Uterus (tissue), 4 donors: ENCODE measurements around the gene EPHA1. TPM values are rescaled to one million over a fixed set of nuclear protein-coding genes. Genes with fewer than 3 reads are reported as not detected.

Source experiments
- DNase-seq, 2 donors: peaks; one replicate each; pipeline ENCODE4 v3.0.0-alpha.2; 2019 to 2020
- H3K27ac ChIP-seq, 2 donors: fragments of 200-600 bp; sonication (generic); 1 replicate in 1 of 2; 2 replicates in 1 of 2; pipeline ENCODE4 v1.5.1; 2016 to 2018
- H3K27me3 ChIP-seq, 2 donors: fragments of 200-600 bp; sonication (generic); one replicate each; pipeline ENCODE4 v1.5.1; 2018 to 2019; ENCODE audit warnings: control low read depth in 1 of 2
- H3K36me3 ChIP-seq, 2 donors: fragments of 200-600 bp; sonication (generic); one replicate each; pipeline ENCODE4 v1.5.1; 2019; ENCODE audit warnings: control low read depth in 1 of 2
- H3K4me1 ChIP-seq, 2 donors: fragments of 200-600 bp; sonication (generic); one replicate each; pipeline ENCODE4 v1.5.1; 2018 to 2019; ENCODE audit warnings: control low read depth in 1 of 2
- H3K4me3 ChIP-seq, 2 donors: fragments of 200-600 bp; sonication (generic); 1 replicate in 1 of 2; 2 replicates in 1 of 2; pipeline ENCODE4 v1.5.1; 2018 to 2019; ENCODE audit warnings: mild to moderate bottlenecking in 1 of 2
- H3K9me3 ChIP-seq, 2 donors: fragments of 200-600 bp; sonication (generic); one replicate each; pipeline ENCODE4 v1.5.1; 2019; ENCODE audit warnings: control low read depth in 1 of 2
- CTCF ChIP-seq, 4 experiments: fragments of 200-600 bp in 2 of 4; fragments of 450-650 bp in 2 of 4; sonication (generic) in 2 of 4; IDR thresholded peaks; one replicate each; pipeline ENCODE4 v1.5.1; 2016 to 2019; ENCODE audit warnings: antibody characterized with exemption in 4 of 4, mild to moderate bottlenecking in 2 of 4, moderate library complexity in 1 of 4
- POLR2A ChIP-seq, 2 donors: fragments of 450-650 bp; IDR thresholded peaks; one replicate each; pipeline ENCODE4 v1.6.1; 2016; ENCODE audit warnings: antibody characterized with exemption in 2 of 2, mild to moderate bottlenecking in 1 of 2, moderate library complexity in 1 of 2
- intact Hi-C: fragments of 100-400 bp; cut with DNase I; formaldehyde crosslinking; loops from one replicate; pipeline ENCODE4 v1.15.1; 2023; ENCODE audit warnings: low total_unique reads
- microRNA-seq: library from miRNA; unstranded; fragments of <30 nt; microRNA quantifications from one replicate; pipeline ENCODE4, GENCODE V29; 2016; ENCODE audit warnings: borderline microRNAs expressed, borderline replicate concordance
- small RNA-seq: library from RNA; depleted of rRNA; stranded (forward); fragments of <200 nt; gene quantifications from one replicate; pipeline ENCODE3, GENCODE V24; 2016
- total RNA-seq, 4 donors: library from RNA; depleted of rRNA in 3 of 4; stranded (reverse); fragments of >200 nt in 3 of 4; gene quantifications; one replicate each; pipeline versions ENCODE4 v1.1.0 to v1.2.4, GENCODE V29; 2014 to 2023
- donor health status: DM: yes; HTN: yes; CAD: no.

EPHA1 gene
- total RNA-seq, 4 donors from 2014 or later, result 1.3 to 5.6 (median 1.9) TPM; not detected in 1

GRCh38 chr7:143346018-143346417, 62.6 kb downstream of the EPHA1 start:
- no peak for TF ChIP-seq CTCF (IDR thresholded peaks at IDR 0.05)
- TF ChIP-seq POLR2A (IDR thresholded peaks at IDR 0.05), result no peak
- intact Hi-C loops, result no loop called here
- H3K27ac ChIP-seq, result no peak overlapping the region
- no peaks in the 10 kb centered on the region for H3K36me3 ChIP-seq
- DNase-seq, result no peak
- no peaks in the 10 kb centered on the region for H3K4me1 ChIP-seq
- H3K4me3 ChIP-seq, result no peak overlapping the region
- H3K9me3 ChIP-seq, result no peaks in the 10 kb centered on the region
- H3K27me3 ChIP-seq, result no peaks in the 10 kb centered on the region

- no peak for DNase-seq
- Histone ChIP-seq H3K9me3 (no peaks in the 10 kb centered on the region), H3K4me3 (no peak overlapping the region), H3K36me3 (no peaks in the 10 kb centered on the region), H3K27ac (no peak overlapping the region), H3K4me1 (no peaks in the 10 kb centered on the region), H3K27me3 (no peaks in the 10 kb centered on the region)
- TF ChIP-seq POLR2A (IDR thresholded peaks at IDR 0.05) (no peak), CTCF (IDR thresholded peaks at IDR 0.05) (peak; percentile 37 to 49 (median 41))
- intact Hi-C loops, result no loop called here
These were observed 63.2 kb downstream of the EPHA1 start for GRCh38 chr7:143345428-143345900.

GRCh38 chr7:143343596-143343995, 65.1 kb downstream of the EPHA1 start:
- Histone ChIP-seq H3K4me3 (no peak overlapping the region), H3K36me3 (no peaks in the 10 kb centered on the region), H3K9me3 (no peaks in the 10 kb centered on the region), H3K27me3 (no peaks in the 10 kb centered on the region), H3K27ac (no peak overlapping the region), H3K4me1 (no peaks in the 10 kb centered on the region)
- DNase-seq, result no peak
- no peak for TF ChIP-seq POLR2A (IDR thresholded peaks at IDR 0.05)
- intact Hi-C loops, result no loop called here

DNA sequence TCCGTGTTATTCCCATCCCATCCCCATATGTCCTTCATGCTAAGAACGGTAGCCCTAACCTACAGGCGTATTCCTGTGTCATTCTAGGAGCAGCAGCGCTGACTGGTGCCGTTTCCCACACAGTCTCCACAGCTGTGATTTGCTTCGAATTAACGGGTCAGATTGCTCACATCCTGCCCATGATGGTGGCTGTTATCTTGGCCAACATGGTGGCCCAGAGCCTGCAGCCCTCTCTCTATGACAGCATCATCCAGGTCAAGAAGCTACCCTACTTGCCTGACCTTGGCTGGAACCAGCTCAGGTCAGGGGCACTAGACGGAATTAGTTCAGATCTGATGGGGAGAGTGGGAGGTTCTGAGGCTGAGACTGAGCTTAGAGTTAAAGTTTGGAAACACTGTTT, 66.8 kb downstream of the EPHA1 start:
- TF ChIP-seq POLR2A (IDR thresholded peaks at IDR 0.05) (no peak), CTCF (IDR thresholded peaks at IDR 0.05) (no peak)
- no peaks in the 10 kb centered on the region for H3K36me3 ChIP-seq
- intact Hi-C loops, result no loop called here

More for the DNA sequence above, 66.8 kb downstream of the EPHA1 start:
- Histone ChIP-seq H3K27me3 (no peaks in the 10 kb centered on the region), H3K4me3 (no peak overlapping the region), H3K4me1 (no peaks in the 10 kb centered on the region), H3K27ac (no peak overlapping the region), H3K9me3 (no peaks in the 10 kb centered on the region)
- no peak for DNase-seq

Small RNA genes lying within 50 kb of the gene (microRNA-seq; reads per million reads assigned to microRNA genes)
- not detected for gene MIR6892

Small RNA genes lying within 50 kb of the gene (small RNA-seq; reads per million reads assigned to genes)
- 0.30 reads per million for gene MIR6892

Other genes starting within 250 kb of the EPHA1 start
- not detected for gene TAS2R39, start 225.4 kb downstream of the EPHA1 start, total RNA-seq
- not detected for gene TAS2R40, start 186.8 kb downstream of the EPHA1 start, total RNA-seq
- gene GSTK1, start 145.4 kb downstream of the EPHA1 start, total RNA-seq, result 100 to 1,000 TPM in 1 of 4 donors, 10 to 100 TPM in 3; 58.2 to 173 (median 86.9) TPM
- gene TMEM139, start 123.9 kb downstream of the EPHA1 start, total RNA-seq, result 10 to 100 TPM in 1 of 4 donors, 1 to 10 TPM in 1, not detected in 2; 2.2 to 11.1 TPM
- gene CASP2, start 120.5 kb downstream of the EPHA1 start, total RNA-seq, result 10 to 100 TPM in 3 of 4 donors, 1 to 10 TPM in 1; 4.1 to 32.2 (median 24.5) TPM
- under 1 TPM in 2 of 4 donors, not detected in 2; 0.21 to 0.30 TPM for gene CLCN1, start 92.7 kb downstream of the EPHA1 start, total RNA-seq
- 10 to 100 TPM in 1 of 4 donors, 1 to 10 TPM in 3; 1.2 to 10.6 (median 6.5) TPM for gene FAM131B, start 46.1 kb downstream of the EPHA1 start, total RNA-seq
- gene ZYX, start 27.5 kb downstream of the EPHA1 start, total RNA-seq, result 100 to 1,000 TPM in 2 of 4 donors, 10 to 100 TPM in 2; 46.0 to 494 (median 95.9) TPM
- 1 to 10 TPM in 1 of 4 donors, not detected in 3; 3.3 TPM for gene TAS2R60, start 34.6 kb upstream of the EPHA1 start, total RNA-seq
- 1 to 10 TPM in 1 of 4 donors, not detected in 3; 3.3 TPM for gene TAS2R41, start 69.0 kb upstream of the EPHA1 start, total RNA-seq
- gene CTAGE15, start 162.9 kb upstream of the EPHA1 start, total RNA-seq, result under 1 TPM in 3 of 4 donors, not detected in 1; under 0.01 to 0.28 (median 0.27) TPM
- gene TCAF2, start 212.1 kb upstream of the EPHA1 start, total RNA-seq, result 10 to 100 TPM in 2 of 4 donors, 1 to 10 TPM in 2; 1.5 to 12.1 (median 7.1) TPM